Liver (tissue), 9 donors: ENCODE data around the gene KRT36. TPM values are rescaled to one million over a fixed set of nuclear protein-coding genes. Genes with fewer than 3 reads are reported as not detected.

Experiments
- DNase-seq: peaks from one replicate; pipeline ENCODE4 v3.0.0-alpha.2; 2017; ENCODE audit warnings: low spot score
- H3K27ac ChIP-seq, 2 donors: one replicate each; pipeline ENCODE4 v1.7.0; 2013; ENCODE audit warnings: inconsistent platforms in 2 of 2, low read length in 2 of 2, control low read depth in 1 of 2, low read depth in 1 of 2, mild to moderate bottlenecking in 1 of 2
- H3K27me3 ChIP-seq, 4 donors: one replicate each; pipeline versions ENCODE4 v1.6.1 to v1.7.0; 2013; ENCODE audit warnings: low read length in 3 of 4, inconsistent platforms in 1 of 4, mild to moderate bottlenecking in 1 of 4, moderate library complexity in 1 of 4; ENCODE audit not compliant: control insufficient read depth in 4 of 4, insufficient read depth in 4 of 4
- H3K36me3 ChIP-seq, 4 donors: one replicate each; pipeline versions ENCODE4 v1.6.1 to v1.7.0; 2013; ENCODE audit warnings: low read length in 3 of 4, mild to moderate bottlenecking in 3 of 4, low read depth in 1 of 4, moderate library complexity in 1 of 4; ENCODE audit not compliant: control insufficient read depth in 4 of 4, insufficient read depth in 3 of 4
- H3K4me1 ChIP-seq, 4 donors: one replicate each; pipeline versions ENCODE4 v1.6.1 to v1.7.0; 2013; ENCODE audit warnings: low read length in 3 of 4, mild to moderate bottlenecking in 3 of 4, moderate library complexity in 1 of 4; ENCODE audit not compliant: control insufficient read depth in 4 of 4, insufficient read depth in 4 of 4
- H3K4me3 ChIP-seq, 3 donors: one replicate each; pipeline versions ENCODE4 v1.6.1 to v1.7.0; 2013; ENCODE audit warnings: low read length in 3 of 3, control low read depth in 1 of 3, low read depth in 1 of 3, mild to moderate bottlenecking in 1 of 3
- H3K9ac ChIP-seq, 2 donors: one replicate each; pipeline ENCODE4 v1.7.0; 2013; ENCODE audit warnings: low read length in 2 of 2, mild to moderate bottlenecking in 2 of 2, moderate library complexity in 2 of 2, control low read depth in 1 of 2, low read depth in 1 of 2
- H3K9me3 ChIP-seq, 4 donors: one replicate each; pipeline versions ENCODE4 v1.6.1 to v1.7.0; 2013; ENCODE audit warnings: low read length in 3 of 4; ENCODE audit not compliant: control insufficient read depth in 4 of 4
- CTCF ChIP-seq: fragments of 150-350 bp; IDR thresholded peaks from 2 replicates; pipeline ENCODE4 v1.5.1; 2017; ENCODE audit warnings: improper control_type of control experiment, low read depth, low read length; ENCODE audit not compliant: missing input control
- EGR1 ChIP-seq, 2 donors: IDR thresholded peaks; 2 replicates each; pipeline ENCODE4 v1.6.1; 2016 to 2018; ENCODE audit warnings: antibody characterized with exemption in 2 of 2, low read depth in 2 of 2
- FOXA1 ChIP-seq: IDR thresholded peaks from 2 replicates; pipeline ENCODE4 v1.6.1; 2016; ENCODE audit warnings: antibody characterized with exemption
- FOXA2 ChIP-seq: IDR thresholded peaks from 2 replicates; pipeline ENCODE4 v1.6.1; 2016; ENCODE audit warnings: antibody characterized with exemption
- GABPA ChIP-seq, 2 donors: IDR thresholded peaks in 1 of 2; conservative IDR thresholded peaks in 1 of 2; 2 replicates each; pipeline ENCODE4 v1.6.1; 2016; ENCODE audit warnings: antibody characterized with exemption in 2 of 2, mild to moderate bottlenecking in 1 of 2, moderate library complexity in 1 of 2
- HNF4A ChIP-seq, 2 donors: conservative IDR thresholded peaks; 2 replicates each; pipeline ENCODE4 v1.6.1; 2016; ENCODE audit warnings: antibody characterized with exemption in 2 of 2, mild to moderate bottlenecking in 2 of 2
- HNF4G ChIP-seq: IDR thresholded peaks from 2 replicates; pipeline ENCODE4 v1.6.1; 2016; ENCODE audit warnings: antibody characterized with exemption
- JUND ChIP-seq, 2 donors: IDR thresholded peaks; 2 replicates each; pipeline ENCODE4 v1.6.1; 2016; ENCODE audit warnings: antibody characterized with exemption in 2 of 2
- MAX ChIP-seq: IDR thresholded peaks from 2 replicates; pipeline ENCODE4 v1.6.1; 2016; ENCODE audit warnings: antibody characterized with exemption
- NR2F2 ChIP-seq: IDR thresholded peaks from 2 replicates; pipeline ENCODE4 v1.6.1; 2016; ENCODE audit warnings: antibody characterized with exemption
- REST ChIP-seq: IDR thresholded peaks from 2 replicates; pipeline ENCODE4 v1.6.1; 2016; ENCODE audit warnings: antibody characterized with exemption, mild to moderate bottlenecking
- RXRA ChIP-seq, 2 donors: IDR thresholded peaks; 2 replicates each; pipeline ENCODE4 v1.6.1; 2017 to 2018; ENCODE audit warnings: antibody characterized with exemption in 2 of 2, mild to moderate bottlenecking in 1 of 2
- SP1 ChIP-seq: IDR thresholded peaks from 2 replicates; pipeline ENCODE4 v1.6.1; 2018; ENCODE audit warnings: antibody characterized with exemption, mild to moderate bottlenecking
- TAF1 ChIP-seq: conservative IDR thresholded peaks from 2 replicates; pipeline ENCODE4 v1.6.1; 2016; ENCODE audit warnings: antibody characterized with exemption, mild to moderate bottlenecking
- YY1 ChIP-seq: IDR thresholded peaks from 2 replicates; pipeline ENCODE4 v1.6.1; 2016; ENCODE audit warnings: antibody characterized with exemption, mild to moderate bottlenecking
- ZBTB33 ChIP-seq: IDR thresholded peaks from 2 replicates; pipeline ENCODE4 v1.6.1; 2016; ENCODE audit warnings: antibody characterized with exemption
- WGBS: extraction: QIAGEN DNeasy Blood & Tissue Kit; methylation state at CpG from one replicate; pipeline ENCODE4 v1.1.7; 2013; 5-methylcytosine and 5-hydroxymethylcytosine counted together
- polyA plus RNA-seq, 2 donors: library from polyadenylated mRNA; stranded (reverse) in 1 of 2; unstranded in 1 of 2; fragments of 200-250 nt in 1 of 2; fragments of >200 nt in 1 of 2; fragmentation: Nextera tagmentation in 1 of 2; extraction: Ambion mirVana in 1 of 2; gene quantifications; one replicate each; pipeline versions ENCODE4 v1.2.1 to v1.2.3, GENCODE V29; 2013 to 2015
- total RNA-seq, 2 donors: library from RNA; depleted of rRNA; stranded (reverse); fragments of >200 nt; gene quantifications; one replicate each; pipeline ENCODE4 v1.2.3, GENCODE V29; 2014
- TF ChIP-seq, protein P1 (sequence below): IDR thresholded peaks from 2 replicates; pipeline ENCODE4 v1.6.1; 2016; ENCODE audit warnings: antibody characterized with exemption
- donor health status: healthy.
- donor health status: healthy.
- donor health status: healthy.
- donor health status: healthy.
- donor health status: healthy.

KRT36 gene
- total RNA-seq (under 1 TPM in 1 of 2 donors, not detected in 1; 0.05 TPM), polyA plus RNA-seq (not detected)

DNA sequence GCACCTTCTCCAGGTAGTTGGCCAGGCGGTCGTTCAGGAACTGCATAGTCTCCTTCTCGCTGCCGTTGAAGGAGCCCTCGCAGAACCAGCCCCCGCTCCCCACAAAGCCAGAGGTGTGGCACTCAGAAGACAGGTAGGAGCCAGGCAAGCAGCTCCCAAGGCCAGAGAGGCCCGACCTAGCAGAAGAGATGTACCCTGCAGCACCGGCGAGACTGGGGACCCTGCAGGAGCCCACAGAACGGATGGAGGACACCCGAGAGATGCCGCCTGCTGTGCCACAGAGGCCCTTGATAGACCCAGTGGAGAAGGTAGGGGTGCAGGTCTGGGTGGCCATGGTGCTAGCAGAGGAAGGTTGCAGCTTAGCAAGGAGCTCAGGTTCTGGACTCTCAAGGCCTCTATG, at the start of gene KRT36:
Gene KRT36, minus strand, starts transcription at position 380 of the 400 bp plus-strand sequence. Its CDS starts 46 bp downstream, at position 334.
- Histone ChIP-seq H3K27ac (no peak within 1 kb of the TSS), H3K27me3 (no peaks in the 10 kb centered on the region), H3K4me3 (no peak within 1 kb of the TSS), H3K9ac (no peak within 1 kb of the TSS), H3K4me1 (peaks cover 0 to 2% (median 1%) of the 10 kb centered on the region in 4 donors), H3K36me3 (no peaks in the 10 kb centered on the region), H3K9me3 (no peaks in the 10 kb centered on the region)
- WGBS: 91% methylated on average over 12 of the region's 12 CpGs
- DNase-seq: no peak
- TF ChIP-seq RXRA (IDR thresholded peaks at IDR 0.05) (no peak), HNF4A (conservative IDR thresholded peaks at IDR 0.05) (no peak), FOXA1 (no peak), REST (no peak), SP1 (no peak), TAF1 (no peak), MAX (no peak), CTCF (no peak), FOXA2 (no peak), JUND (IDR thresholded peaks at IDR 0.05) (no peak)
- TF ChIP-seq, protein P1, sequence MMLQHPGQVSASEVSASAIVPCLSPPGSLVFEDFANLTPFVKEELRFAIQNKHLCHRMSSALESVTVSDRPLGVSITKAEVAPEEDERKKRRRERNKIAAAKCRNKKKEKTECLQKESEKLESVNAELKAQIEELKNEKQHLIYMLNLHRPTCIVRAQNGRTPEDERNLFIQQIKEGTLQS: no peak

DNA sequence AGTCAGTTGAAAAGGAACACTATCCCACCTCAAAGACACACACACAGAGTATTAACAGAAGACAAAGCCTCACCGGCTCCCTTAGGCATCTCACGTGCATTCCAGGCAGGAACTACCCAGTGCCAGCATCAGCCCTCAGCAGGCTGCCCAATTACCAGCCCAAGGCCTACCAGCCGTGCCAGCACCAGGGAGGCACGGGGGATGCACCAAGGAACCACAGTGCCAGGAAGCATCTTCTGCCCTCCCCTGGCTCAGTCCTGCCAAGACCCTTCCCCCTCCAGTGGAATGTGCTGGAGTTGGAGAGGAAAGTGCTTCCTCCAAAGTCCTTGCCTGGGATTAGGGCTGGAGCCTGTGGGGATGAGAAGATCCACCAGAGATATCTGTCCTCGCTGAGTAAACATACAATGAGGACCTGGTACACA, 49.4 kb upstream of the KRT36 start:
- DNase-seq: no peak
- 74% methylated on average over 5 of the region's 5 CpGs for WGBS
- Histone ChIP-seq H3K27ac (no peak overlapping the region), H3K4me1 (no peaks in the 10 kb centered on the region), H3K4me3 (no peak overlapping the region), H3K36me3 (no peaks in the 10 kb centered on the region), H3K9ac (no peak overlapping the region), H3K9me3 (no peaks in the 10 kb centered on the region), H3K27me3 (peaks cover 0 to 2% (median 0%) of the 10 kb centered on the region in 4 donors)
- TF ChIP-seq EGR1 (IDR thresholded peaks at IDR 0.05; ENCODE audit: low read depth in 2 of 2): no peak
- no peak for TF ChIP-seq FOXA1
- TF ChIP-seq, protein P1: no peak
- TF ChIP-seq HNF4G: no peak
- TF ChIP-seq SP1: no peak
- no peak for TF ChIP-seq NR2F2
- no peak for TF ChIP-seq ZBTB33
- no peak for TF ChIP-seq FOXA2
- TF ChIP-seq MAX: no peak
- TF ChIP-seq RXRA (IDR thresholded peaks at IDR 0.05): no peak
- no peak for TF ChIP-seq GABPA (IDR thresholded peaks at IDR 0.05 in 1 of 2, conservative IDR thresholded peaks at IDR 0.05 in 1 of 2)
- TF ChIP-seq REST: no peak
- no peak for TF ChIP-seq CTCF
- no peak for TF ChIP-seq TAF1
- TF ChIP-seq YY1: no peak
